SH-SY5Y (cell line): ENCODE measurements around the gene SLAMF7.

Experiments
- GATA2 ChIP-seq: IDR thresholded peaks from 2 replicates; pipeline ENCODE4 v1.6.1; 2011; ENCODE audit warnings: mild to moderate bottlenecking, low read depth, low read length
- GATA3 ChIP-seq: IDR thresholded peaks from 2 replicates; pipeline ENCODE4 v1.6.1; 2011; ENCODE audit warnings: low read depth, mild to moderate bottlenecking, low read length, moderate library complexity

DNA sequence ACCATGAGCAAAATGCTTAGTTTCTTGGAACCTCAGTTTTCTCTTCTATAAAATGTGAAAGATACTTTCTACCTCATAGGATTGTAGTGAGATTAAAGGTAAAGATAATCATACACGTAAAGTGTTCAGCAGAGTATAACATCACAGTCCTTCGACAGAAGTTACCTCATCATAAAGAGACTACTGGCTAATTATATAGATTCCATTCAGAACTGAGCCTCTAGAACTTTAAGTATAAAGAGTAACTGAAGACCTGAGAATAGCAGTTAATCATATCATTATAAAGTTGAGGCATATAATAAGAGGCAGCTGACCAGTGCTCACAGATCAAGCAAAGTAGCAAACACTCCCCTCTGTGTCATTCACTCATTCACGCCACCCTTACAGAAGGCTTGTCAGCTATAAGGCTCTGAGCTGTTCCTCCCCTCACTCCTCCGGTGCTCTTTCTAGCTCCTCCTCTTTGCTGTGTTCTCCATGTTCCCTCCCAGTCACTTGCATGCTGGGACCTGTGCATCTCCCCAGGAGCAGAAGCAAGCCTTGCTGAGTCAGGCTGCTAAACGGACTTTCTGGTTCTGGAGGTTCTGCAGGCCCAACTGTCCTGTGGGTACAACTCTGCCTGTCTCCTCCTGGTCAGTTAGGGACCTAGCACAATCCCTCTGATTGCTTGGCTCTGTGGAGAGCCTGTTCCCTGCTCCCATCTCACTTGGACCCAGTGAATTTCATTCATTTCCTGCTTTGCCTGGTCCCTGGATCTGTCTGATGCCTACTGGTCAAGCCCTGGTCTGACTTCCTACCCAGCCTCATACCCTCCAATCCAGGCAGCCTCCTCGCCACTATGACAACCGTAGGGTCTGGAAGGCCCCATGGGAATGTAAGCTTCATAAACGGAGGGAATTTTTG, 28.6 kb downstream of the SLAMF7 start:
- TF ChIP-seq GATA2 (no peak), GATA3 (no peak)
